ENCODE data around the gene TM9SF4.

Gene TM9SF4

GRCh38 chr20:32078322-32078721 lies 31.2 kb upstream of the TM9SF4 start:
- no peak overlapping the region for H3K4me3 ChIP-seq (ENCODE audit: low read length)
- no peak for TF ChIP-seq CTCF (conservative IDR thresholded peaks at IDR 0.05; ENCODE audit: low read depth, low read length)
- no peak for DNase-seq (ENCODE audit: low read depth)

- no peak for DNase-seq (ENCODE audit: low read depth)
- no peak overlapping the region for H3K4me3 ChIP-seq (ENCODE audit: low read length)
- TF ChIP-seq CTCF (conservative IDR thresholded peaks at IDR 0.05; ENCODE audit: low read depth, low read length) = no peak
These were observed 30.7 kb upstream of the TM9SF4 start for GRCh38 chr20:32078791-32079190.

GRCh38 chr20:32079655-32080109 lies 29.8 kb upstream of the TM9SF4 start:
- DNase-seq (ENCODE audit: low read depth) = no peak
- TF ChIP-seq CTCF (conservative IDR thresholded peaks at IDR 0.05; ENCODE audit: low read depth, low read length) = no peak
- H3K4me3 ChIP-seq (ENCODE audit: low read length) = no peak overlapping the region

DNA sequence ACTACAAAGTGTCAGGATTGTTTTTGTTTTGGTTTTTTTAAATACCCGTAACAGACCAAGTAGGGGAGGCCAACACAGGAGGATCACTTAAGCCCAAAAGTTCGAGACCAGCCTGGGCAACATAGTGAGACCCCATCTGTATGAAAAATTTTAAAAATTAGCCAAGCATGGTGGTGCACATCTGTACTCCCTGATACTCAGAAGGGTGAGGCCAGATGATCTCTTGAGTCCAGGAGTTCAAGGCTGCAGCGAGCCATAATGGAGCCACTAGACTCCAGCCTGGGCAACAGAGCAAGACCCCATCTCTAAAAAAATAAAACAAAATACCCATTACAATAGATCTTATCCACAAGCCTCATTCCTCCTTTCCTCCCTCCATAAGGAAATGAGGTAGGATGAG lies 28.7 kb upstream of the TM9SF4 start:
- no peak for DNase-seq (ENCODE audit: low read depth)
- no peak overlapping the region for H3K4me3 ChIP-seq (ENCODE audit: low read length)
- TF ChIP-seq CTCF (conservative IDR thresholded peaks at IDR 0.05; ENCODE audit: low read depth, low read length) = no peak

DNA sequence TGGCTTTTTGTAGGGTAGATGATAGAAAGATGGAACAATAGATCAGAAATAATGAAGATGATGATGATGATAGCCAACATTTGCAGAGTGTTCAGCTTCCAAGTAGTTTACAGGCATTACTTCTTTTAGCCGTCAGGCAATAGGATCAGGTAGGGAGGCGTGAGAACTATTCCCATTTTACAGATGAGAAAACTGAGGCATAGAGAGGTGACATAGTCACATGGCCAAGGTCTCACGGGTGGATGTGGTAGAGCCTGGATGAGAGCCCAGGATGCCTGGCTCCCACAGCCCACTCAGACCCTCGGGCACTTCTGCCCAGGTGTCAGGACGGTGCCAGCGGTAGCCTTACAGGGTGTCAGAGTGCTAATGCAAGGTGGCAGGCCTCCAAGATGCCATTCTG lies 26.0 kb upstream of the TM9SF4 start:
- no peak for TF ChIP-seq CTCF (conservative IDR thresholded peaks at IDR 0.05; ENCODE audit: low read depth, low read length)
- DNase-seq (ENCODE audit: low read depth) = no peak

GRCh38 chr20:32087070-32087469 lies 22.4 kb upstream of the TM9SF4 start:
- no peak overlapping the region for H3K4me3 ChIP-seq (ENCODE audit: low read length)
- no peak for DNase-seq (ENCODE audit: low read depth)
- no peak for TF ChIP-seq CTCF (conservative IDR thresholded peaks at IDR 0.05; ENCODE audit: low read depth, low read length)

More for the DNA sequence above, 26.0 kb upstream of the TM9SF4 start:
- no peak overlapping the region for H3K4me3 ChIP-seq (ENCODE audit: low read length)

DNA sequence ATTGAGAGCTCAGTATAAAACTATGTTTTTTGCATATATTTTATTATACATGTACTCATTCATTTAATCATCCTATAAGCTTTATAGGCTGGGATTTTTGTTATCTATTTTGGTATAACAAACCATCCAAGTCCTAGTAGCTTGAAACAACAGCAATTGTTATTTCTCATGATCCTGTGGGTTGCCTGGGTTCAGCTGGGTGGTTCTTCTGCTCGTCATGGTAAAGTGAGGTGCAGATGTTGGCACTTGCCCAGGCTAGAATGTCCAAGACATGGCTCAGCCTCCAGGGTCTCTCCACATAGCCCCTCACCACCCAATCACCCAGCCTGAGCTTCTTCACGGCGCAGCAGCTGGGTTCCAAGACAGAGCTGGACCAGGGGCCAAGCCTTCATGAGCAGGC lies 20.8 kb upstream of the TM9SF4 start:
- TF ChIP-seq CTCF (conservative IDR thresholded peaks at IDR 0.05; ENCODE audit: low read depth, low read length) = no peak
- no peak for DNase-seq (ENCODE audit: low read depth)
- no peak overlapping the region for H3K4me3 ChIP-seq (ENCODE audit: low read length)
